Jurkat, Clone E6-1 (cell line): ENCODE measurements around the gene EFCAB13.
A peak's percentile ranks its signal among the peaks of the same experiment; 100 is the strongest.
"Not testable (repeated sequence)": the region's sequence is repeated elsewhere in the genome, so short reads cannot be mapped to it uniquely, and the experiment has no call there.

Experiments used
- DNase-seq: peaks from one replicate; pipeline ENCODE4 v3.0.0-alpha.2; 2011; ENCODE audit warnings: low read depth, low spot score
- H3K4me3 ChIP-seq: 2 replicates; pipeline ENCODE4 v1.5.1; 2011; ENCODE audit warnings: mild to moderate bottlenecking, low read length, control low read depth, moderate library complexity

Gene EFCAB13

GRCh38 chr17:47401100-47401499 is 77.3 kb downstream of the EFCAB13 start:
- H3K4me3 ChIP-seq: no peak overlapping the region
- DNase-seq: no peak

GRCh38 chr17:47404006-47404405 is 80.3 kb downstream of the EFCAB13 start:
- no peak overlapping the region for H3K4me3 ChIP-seq
- no peak for DNase-seq

GRCh38 chr17:47404875-47405274 is 81.1 kb downstream of the EFCAB13 start:
- no peak overlapping the region for H3K4me3 ChIP-seq
- no peak for DNase-seq

- no peak overlapping the region for H3K4me3 ChIP-seq
- DNase-seq: no peak
These were observed 90.1 kb downstream of the EFCAB13 start for GRCh38 chr17:47413872-47414271.

GRCh38 chr17:47414612-47415011 is 90.9 kb downstream of the EFCAB13 start:
- DNase-seq: no peak
- H3K4me3 ChIP-seq: no peak overlapping the region

- no peak overlapping the region for H3K4me3 ChIP-seq
- no peak for DNase-seq
These were observed 99.9 kb downstream of the EFCAB13 start for GRCh38 chr17:47423406-47424295.

DNA sequence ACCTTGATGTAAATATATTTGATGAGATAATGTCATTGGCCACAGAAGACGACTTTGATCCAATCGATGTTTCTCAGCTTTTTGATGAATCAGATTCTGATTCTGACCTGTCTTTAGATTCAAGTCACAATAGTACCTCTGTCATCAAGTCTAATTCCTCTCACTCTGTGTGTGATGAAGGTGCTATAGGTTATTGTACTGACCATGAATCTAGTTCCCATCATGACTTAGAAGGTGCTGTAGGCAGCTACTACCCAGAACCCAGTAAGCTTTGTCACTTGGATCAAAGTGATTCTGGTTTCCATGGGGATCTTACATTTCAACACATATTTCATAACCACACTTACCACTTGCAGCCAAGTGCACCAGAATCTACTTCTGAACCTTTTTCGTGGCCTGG is 101.5 kb downstream of the EFCAB13 start:
- H3K4me3 ChIP-seq: not testable (repeated sequence)
- DNase-seq: peak; percentile 3

DNA sequence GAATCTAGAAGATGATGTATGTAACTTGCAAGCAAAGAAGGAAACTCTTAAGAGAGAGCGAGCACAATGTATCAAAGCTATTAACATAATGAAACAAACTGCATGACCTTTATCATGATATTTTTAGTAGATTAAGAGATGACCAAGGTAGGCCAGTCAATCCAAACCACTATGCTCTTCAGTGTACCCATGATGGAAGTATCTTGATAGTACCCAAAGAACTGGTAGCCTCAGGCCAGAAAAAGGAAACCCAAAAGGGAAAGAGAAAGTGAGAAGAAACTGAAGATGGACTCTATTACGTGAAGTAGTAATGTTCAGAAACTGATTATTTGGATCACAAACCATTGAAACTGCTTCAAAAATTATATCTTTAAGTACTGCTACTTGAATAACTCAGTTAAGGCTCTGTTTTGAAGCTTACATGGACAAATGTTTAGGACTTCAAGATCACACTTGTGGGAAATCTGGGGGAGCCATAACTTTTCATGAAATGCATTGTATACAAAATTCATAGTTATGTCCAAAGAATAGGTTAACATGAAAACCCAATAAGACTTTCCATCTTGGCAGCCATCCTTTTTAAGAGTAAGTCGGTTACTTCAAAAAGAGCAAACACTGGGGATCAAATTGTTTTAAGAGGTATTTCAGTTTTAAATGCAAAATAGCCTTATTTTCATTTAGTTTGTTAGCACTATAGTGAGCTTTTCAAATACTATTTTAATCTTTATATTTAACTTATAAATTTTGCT is 102.3 kb downstream of the EFCAB13 start:
- not testable (repeated sequence) for H3K4me3 ChIP-seq, DNase-seq

- no peak for DNase-seq
- no peak overlapping the region for H3K4me3 ChIP-seq
These were observed 104.2 kb downstream of the EFCAB13 start for GRCh38 chr17:47427985-47428384.

DNA sequence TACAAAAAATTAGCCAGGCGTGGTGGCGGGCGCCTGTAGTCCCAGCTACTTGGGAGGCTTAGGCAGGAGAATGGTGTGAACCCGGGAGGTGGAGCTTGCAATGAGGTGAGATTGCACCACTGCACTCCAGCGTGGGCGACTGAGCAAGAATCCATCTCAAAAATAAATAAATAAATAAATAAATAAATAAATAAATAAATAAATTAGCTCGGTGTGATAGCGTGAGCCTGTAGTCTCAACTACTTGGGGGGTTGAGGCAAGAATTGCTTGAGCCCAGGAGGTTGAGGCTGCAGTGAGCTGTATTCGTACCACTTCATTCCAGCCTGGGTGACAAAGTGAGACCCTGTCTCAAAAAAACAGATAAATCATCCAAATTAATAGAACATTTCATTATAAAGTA is 108.5 kb downstream of the EFCAB13 start:
- not testable (repeated sequence) for H3K4me3 ChIP-seq, DNase-seq

DNA sequence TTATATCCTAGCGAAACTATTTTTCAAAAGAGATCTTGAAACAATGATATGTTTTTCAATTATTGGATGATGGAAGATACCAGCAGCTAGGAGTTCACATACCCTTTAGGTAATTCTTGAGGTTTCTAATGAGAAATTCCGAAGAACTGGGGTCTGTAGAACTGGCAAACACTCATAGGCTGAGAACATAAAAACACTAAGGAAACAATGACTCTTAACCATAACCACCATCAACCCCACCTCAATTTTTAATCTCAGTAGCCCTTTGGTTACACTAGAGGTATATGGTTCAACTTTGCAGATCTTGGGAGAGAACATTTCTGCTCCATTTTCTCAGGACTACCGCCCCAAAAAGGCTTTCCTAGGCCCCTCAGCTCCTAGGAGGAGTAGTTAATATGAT is 141.4 kb downstream of the EFCAB13 start:
- DNase-seq: no peak
- no peak overlapping the region for H3K4me3 ChIP-seq

DNA sequence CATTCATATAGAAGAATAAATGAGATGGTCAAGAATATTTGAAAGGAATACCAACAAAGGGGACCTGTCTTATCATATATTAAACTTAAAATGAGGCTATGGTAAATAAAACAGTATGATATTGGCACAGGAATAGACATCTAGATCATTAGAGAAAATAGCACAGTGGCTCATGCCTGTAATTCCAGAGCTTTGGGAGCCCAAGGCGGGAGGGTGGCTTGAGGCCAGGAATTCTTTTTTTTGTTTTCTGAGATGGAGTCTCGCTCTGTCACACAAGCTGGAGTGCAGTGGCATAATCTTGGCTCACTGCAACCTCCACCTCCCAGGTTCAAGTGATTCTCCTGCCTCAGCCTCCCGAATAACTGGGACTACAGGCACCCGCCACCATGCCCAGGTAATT is 143.2 kb downstream of the EFCAB13 start:
- DNase-seq, H3K4me3 ChIP-seq: not testable (repeated sequence)

DNA sequence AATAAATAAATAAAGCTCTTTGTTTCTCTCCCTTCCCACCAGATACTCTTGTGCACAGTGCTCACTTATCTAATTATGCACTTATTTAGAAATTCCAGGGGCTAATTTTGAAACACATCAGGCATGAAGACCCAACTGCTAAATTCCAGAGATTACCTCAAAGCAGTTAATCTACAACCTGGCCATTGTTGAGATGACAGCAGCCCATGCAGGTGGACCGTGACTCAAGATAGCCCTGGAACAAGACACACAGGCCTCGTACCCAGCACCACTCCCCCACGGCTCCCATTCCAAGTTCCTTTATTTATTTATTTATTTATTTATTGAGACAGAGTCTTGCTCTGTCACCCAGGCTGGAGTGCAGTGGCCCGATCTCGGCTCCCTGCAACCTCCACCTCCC is 147.1 kb downstream of the EFCAB13 start:
- H3K4me3 ChIP-seq: no peak overlapping the region
- no peak for DNase-seq

- not testable (repeated sequence) for DNase-seq, H3K4me3 ChIP-seq
These were observed 148.3 kb downstream of the EFCAB13 start for GRCh38 chr17:47472073-47472472.
